H1 (cell line): ENCODE data around the gene GRID2.
"Not testable (repeated sequence)": the region's sequence is repeated elsewhere in the genome, so short reads cannot be mapped to it uniquely, and the experiment has no call there.

Experiments
- CEBPB ChIP-seq: IDR thresholded peaks from 2 replicates; pipeline ENCODE4 v1.6.1; 2012; ENCODE audit warnings: low read depth, low read length
- CTCF ChIP-seq, 3 experiments: IDR thresholded peaks; 1 replicate in 2 of 3; 2 replicates in 1 of 3; pipeline versions ENCODE4 v1.5.1 to v1.6.1; 2011; ENCODE audit warnings: low read length in 3 of 3, mild to moderate bottlenecking in 3 of 3, inconsistent platforms in 2 of 3, low read depth in 1 of 3, moderate library complexity in 1 of 3; ENCODE audit not compliant: insufficient read depth in 1 of 3; ENCODE audit errors: control extremely low read depth in 1 of 3
- EZH2 ChIP-seq: fragments of 200-600 bp; sonication (generic); IDR thresholded peaks from 2 replicates; pipeline ENCODE4 v1.7.1; 2012; ENCODE audit warnings: low read depth, mild to moderate bottlenecking, moderate library complexity, low read length, inconsistent platforms; ENCODE audit not compliant: severe bottlenecking
- POLR2A ChIP-seq, 2 experiments: IDR thresholded peaks; 1 replicate in 1 of 2; 2 replicates in 1 of 2; pipeline ENCODE4 v1.6.1; 2011; ENCODE audit warnings: low read depth in 2 of 2, low read length in 2 of 2, mild to moderate bottlenecking in 2 of 2; ENCODE audit errors: control extremely low read depth in 1 of 2
- POLR2AphosphoS5 ChIP-seq: IDR thresholded peaks from 2 replicates; pipeline ENCODE4 v1.6.1; 2011; ENCODE audit warnings: low read depth, low read length
- RXRA ChIP-seq: IDR thresholded peaks from 2 replicates; pipeline ENCODE4 v1.6.1; 2011; ENCODE audit warnings: low read depth, mild to moderate bottlenecking, low read length, moderate library complexity; ENCODE audit not compliant: insufficient read depth
- YY1 ChIP-seq: IDR thresholded peaks from 2 replicates; pipeline ENCODE4 v1.6.1; 2011; ENCODE audit warnings: low read depth, mild to moderate bottlenecking, low read length
- TF ChIP-seq, protein P1 (sequence below): fragments of 300-600 bp; sonication (generic); IDR thresholded peaks from 2 replicates; pipeline ENCODE4 v1.7.1; 2012; ENCODE audit warnings: low read length, moderate library complexity, mild to moderate bottlenecking, inconsistent platforms; ENCODE audit not compliant: insufficient replicate concordance

DNA sequence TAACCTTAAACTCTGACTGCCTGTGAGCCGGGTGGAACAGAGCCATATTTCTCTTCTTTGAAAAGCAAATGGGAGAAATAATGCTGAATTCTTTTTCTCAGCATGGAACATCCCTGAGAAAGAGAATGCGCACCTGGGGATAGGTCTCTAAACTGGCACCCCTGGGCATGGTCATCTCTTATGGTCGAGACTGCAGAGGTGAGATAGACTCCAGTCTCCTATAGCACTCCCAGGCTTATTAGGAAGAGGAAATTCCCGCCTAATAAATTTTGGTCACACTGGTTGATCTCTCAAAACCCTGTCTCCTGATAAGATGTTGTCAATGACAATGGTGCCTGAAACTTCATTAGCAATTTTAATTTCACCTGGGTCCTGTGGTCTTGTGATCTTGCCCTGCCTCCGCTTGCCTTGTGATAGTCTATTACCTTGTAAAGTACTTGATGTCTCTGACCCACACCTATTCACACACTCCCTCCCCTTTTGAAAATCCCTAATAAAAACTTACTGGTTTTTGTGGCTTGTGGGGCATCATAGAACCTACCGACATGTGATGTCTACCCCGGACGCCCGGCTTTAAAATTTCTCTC is 1062.5 kb downstream of the GRID2 start:
- TF ChIP-seq POLR2AphosphoS5, result peak; percentile 55; the same call in 1 of the 2 replicates
- TF ChIP-seq YY1; RXRA; EZH2; POLR2A (IDR thresholded peaks at IDR 0.05; ENCODE audit: control extremely low read depth in 1 of 2, low read depth in 2 of 2, low read length in 2 of 2); CTCF (IDR thresholded peaks at IDR 0.05; ENCODE audit: control extremely low read depth in 1 of 3, insufficient read depth in 1 of 3, low read depth in 1 of 3, low read length in 3 of 3); CEBPB: not testable (repeated sequence)
- TF ChIP-seq, protein P1, sequence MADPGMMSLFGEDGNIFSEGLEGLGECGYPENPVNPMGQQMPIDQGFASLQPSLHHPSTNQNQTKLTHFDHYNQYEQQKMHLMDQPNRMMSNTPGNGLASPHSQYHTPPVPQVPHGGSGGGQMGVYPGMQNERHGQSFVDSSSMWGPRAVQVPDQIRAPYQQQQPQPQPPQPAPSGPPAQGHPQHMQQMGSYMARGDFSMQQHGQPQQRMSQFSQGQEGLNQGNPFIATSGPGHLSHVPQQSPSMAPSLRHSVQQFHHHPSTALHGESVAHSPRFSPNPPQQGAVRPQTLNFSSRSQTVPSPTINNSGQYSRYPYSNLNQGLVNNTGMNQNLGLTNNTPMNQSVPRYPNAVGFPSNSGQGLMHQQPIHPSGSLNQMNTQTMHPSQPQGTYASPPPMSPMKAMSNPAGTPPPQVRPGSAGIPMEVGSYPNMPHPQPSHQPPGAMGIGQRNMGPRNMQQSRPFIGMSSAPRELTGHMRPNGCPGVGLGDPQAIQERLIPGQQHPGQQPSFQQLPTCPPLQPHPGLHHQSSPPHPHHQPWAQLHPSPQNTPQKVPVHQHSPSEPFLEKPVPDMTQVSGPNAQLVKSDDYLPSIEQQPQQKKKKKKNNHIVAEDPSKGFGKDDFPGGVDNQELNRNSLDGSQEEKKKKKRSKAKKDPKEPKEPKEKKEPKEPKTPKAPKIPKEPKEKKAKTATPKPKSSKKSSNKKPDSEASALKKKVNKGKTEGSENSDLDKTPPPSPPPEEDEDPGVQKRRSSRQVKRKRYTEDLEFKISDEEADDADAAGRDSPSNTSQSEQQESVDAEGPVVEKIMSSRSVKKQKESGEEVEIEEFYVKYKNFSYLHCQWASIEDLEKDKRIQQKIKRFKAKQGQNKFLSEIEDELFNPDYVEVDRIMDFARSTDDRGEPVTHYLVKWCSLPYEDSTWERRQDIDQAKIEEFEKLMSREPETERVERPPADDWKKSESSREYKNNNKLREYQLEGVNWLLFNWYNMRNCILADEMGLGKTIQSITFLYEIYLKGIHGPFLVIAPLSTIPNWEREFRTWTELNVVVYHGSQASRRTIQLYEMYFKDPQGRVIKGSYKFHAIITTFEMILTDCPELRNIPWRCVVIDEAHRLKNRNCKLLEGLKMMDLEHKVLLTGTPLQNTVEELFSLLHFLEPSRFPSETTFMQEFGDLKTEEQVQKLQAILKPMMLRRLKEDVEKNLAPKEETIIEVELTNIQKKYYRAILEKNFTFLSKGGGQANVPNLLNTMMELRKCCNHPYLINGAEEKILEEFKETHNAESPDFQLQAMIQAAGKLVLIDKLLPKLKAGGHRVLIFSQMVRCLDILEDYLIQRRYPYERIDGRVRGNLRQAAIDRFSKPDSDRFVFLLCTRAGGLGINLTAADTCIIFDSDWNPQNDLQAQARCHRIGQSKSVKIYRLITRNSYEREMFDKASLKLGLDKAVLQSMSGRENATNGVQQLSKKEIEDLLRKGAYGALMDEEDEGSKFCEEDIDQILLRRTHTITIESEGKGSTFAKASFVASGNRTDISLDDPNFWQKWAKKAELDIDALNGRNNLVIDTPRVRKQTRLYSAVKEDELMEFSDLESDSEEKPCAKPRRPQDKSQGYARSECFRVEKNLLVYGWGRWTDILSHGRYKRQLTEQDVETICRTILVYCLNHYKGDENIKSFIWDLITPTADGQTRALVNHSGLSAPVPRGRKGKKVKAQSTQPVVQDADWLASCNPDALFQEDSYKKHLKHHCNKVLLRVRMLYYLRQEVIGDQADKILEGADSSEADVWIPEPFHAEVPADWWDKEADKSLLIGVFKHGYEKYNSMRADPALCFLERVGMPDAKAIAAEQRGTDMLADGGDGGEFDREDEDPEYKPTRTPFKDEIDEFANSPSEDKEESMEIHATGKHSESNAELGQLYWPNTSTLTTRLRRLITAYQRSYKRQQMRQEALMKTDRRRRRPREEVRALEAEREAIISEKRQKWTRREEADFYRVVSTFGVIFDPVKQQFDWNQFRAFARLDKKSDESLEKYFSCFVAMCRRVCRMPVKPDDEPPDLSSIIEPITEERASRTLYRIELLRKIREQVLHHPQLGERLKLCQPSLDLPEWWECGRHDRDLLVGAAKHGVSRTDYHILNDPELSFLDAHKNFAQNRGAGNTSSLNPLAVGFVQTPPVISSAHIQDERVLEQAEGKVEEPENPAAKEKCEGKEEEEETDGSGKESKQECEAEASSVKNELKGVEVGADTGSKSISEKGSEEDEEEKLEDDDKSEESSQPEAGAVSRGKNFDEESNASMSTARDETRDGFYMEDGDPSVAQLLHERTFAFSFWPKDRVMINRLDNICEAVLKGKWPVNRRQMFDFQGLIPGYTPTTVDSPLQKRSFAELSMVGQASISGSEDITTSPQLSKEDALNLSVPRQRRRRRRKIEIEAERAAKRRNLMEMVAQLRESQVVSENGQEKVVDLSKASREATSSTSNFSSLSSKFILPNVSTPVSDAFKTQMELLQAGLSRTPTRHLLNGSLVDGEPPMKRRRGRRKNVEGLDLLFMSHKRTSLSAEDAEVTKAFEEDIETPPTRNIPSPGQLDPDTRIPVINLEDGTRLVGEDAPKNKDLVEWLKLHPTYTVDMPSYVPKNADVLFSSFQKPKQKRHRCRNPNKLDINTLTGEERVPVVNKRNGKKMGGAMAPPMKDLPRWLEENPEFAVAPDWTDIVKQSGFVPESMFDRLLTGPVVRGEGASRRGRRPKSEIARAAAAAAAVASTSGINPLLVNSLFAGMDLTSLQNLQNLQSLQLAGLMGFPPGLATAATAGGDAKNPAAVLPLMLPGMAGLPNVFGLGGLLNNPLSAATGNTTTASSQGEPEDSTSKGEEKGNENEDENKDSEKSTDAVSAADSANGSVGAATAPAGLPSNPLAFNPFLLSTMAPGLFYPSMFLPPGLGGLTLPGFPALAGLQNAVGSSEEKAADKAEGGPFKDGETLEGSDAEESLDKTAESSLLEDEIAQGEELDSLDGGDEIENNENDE, result not testable (repeated sequence)
